22Rv1 (cell line): ENCODE results near the gene GANAB.

Source experiments
- CTCF ChIP-seq: fragments of 450-650 bp; IDR thresholded peaks from 2 replicates; pipeline ENCODE4 v1.5.1; 2017; ENCODE audit warnings: mild to moderate bottlenecking
- ZFX ChIP-seq: fragments of 450-650 bp; IDR thresholded peaks from 2 replicates; pipeline ENCODE4 v1.6.1; 2017; ENCODE audit warnings: antibody characterized with exemption, borderline replicate concordance

- no peak for TF ChIP-seq CTCF
- TF ChIP-seq ZFX = no peak
These were observed 3.1 kb upstream of the GANAB start for GRCh38 chr11:62649486-62649885.
